Stomach (tissue), 9 donors: ENCODE results near the gene SYNE2. TPM values are rescaled to one million over a fixed set of nuclear protein-coding genes. Genes with fewer than 3 reads are reported as not detected.

Experiments used
- DNase-seq, 2 donors: peaks; one replicate each; pipeline versions ENCODE4 v3.0.0 to v3.0.0-alpha.2; 2013 to 2019
- H3K27ac ChIP-seq, 5 donors: fragments of 200-600 bp in 4 of 5; sonication (generic) in 4 of 5; one replicate each; pipeline ENCODE4 v1.5.1; 2013 to 2019; ENCODE audit warnings: mild to moderate bottlenecking in 1 of 5, moderate library complexity in 1 of 5
- H3K27me3 ChIP-seq, 3 donors: fragments of 200-600 bp; sonication (generic); one replicate each; pipeline ENCODE4 v1.5.1; 2017 to 2019; ENCODE audit warnings: mixed run types in 1 of 3
- H3K36me3 ChIP-seq, 4 donors: fragments of 200-600 bp; sonication (generic); 1 replicate in 3 of 4; 2 replicates in 1 of 4; pipeline ENCODE4 v1.5.1; 2016 to 2019
- H3K4me1 ChIP-seq, 4 donors: fragments of 200-600 bp; sonication (generic); one replicate each; pipeline ENCODE4 v1.5.1; 2016 to 2019
- H3K4me3 ChIP-seq, 4 donors: fragments of 200-600 bp; sonication (generic) in 3 of 4; one replicate each; pipeline ENCODE4 v1.5.1; 2016 to 2019; ENCODE audit warnings: mild to moderate bottlenecking in 1 of 4
- H3K9me3 ChIP-seq, 4 donors: fragments of 200-600 bp; sonication (generic); one replicate each; pipeline ENCODE4 v1.5.1; 2016 to 2019
- CTCF ChIP-seq, 7 experiments: fragments of 450-650 bp in 4 of 7; fragments of 200-600 bp in 3 of 7; sonication (generic) in 3 of 7; IDR thresholded peaks; one replicate each; pipeline ENCODE4 v1.5.1; 2016 to 2019; ENCODE audit warnings: antibody characterized with exemption in 7 of 7, control low read depth in 2 of 7, mild to moderate bottlenecking in 1 of 7
- EP300 ChIP-seq: sonication (generic); formaldehyde crosslinking; IDR thresholded peaks from one replicate; pipeline ENCODE4 v1.6.1; 2017; ENCODE audit warnings: antibody characterized with exemption
- POLR2A ChIP-seq, 4 donors: fragments of 450-650 bp; IDR thresholded peaks; one replicate each; pipeline ENCODE4 v1.6.1; 2016; ENCODE audit warnings: antibody characterized with exemption in 4 of 4, control low read depth in 2 of 4, mild to moderate bottlenecking in 1 of 4, moderate library complexity in 1 of 4
- POLR2AphosphoS5 ChIP-seq, 3 donors: sonication (generic); formaldehyde crosslinking; IDR thresholded peaks; one replicate each; pipeline ENCODE4 v1.6.1; 2016; ENCODE audit warnings: antibody characterized with exemption in 3 of 3
- WGBS, 5 donors: extraction: QIAGEN DNeasy Blood & Tissue Kit in 3 of 5; methylation state at CpG; one replicate each; pipeline versions ENCODE4 v1.1.5 to v1.1.7; 2013 to 2018; 5-methylcytosine and 5-hydroxymethylcytosine counted together
- intact Hi-C: fragments of 100-400 bp; cut with DNase I; formaldehyde crosslinking; loops from one replicate; pipeline ENCODE4 v1.15.1; 2023; ENCODE audit warnings: low total_unique reads
- polyA plus RNA-seq, 3 donors: library from polyadenylated mRNA; stranded (reverse); fragments of 200-250 nt; gene quantifications; one replicate each; pipeline ENCODE4 v1.2.3, GENCODE V29; 2013
- total RNA-seq, 5 donors: library from RNA; depleted of rRNA; stranded (reverse); fragments of >200 nt; gene quantifications; one replicate each; pipeline versions ENCODE4 v1.1.0 to v1.2.3, GENCODE V29; 2014 to 2016
- donor health status: healthy with polysubstance abuse.
- donor health status: Bipolar disorder and iron deficiency.
- donor health status: healthy.

The SYNE2 gene
- total and polyA plus RNA-seq, 8 donors: 14.4 to 280 (median 120) TPM

GRCh38 chr14:64221391-64222003 is 368.7 kb downstream of the SYNE2 start:
- TF ChIP-seq POLR2AphosphoS5 (IDR thresholded peaks at IDR 0.05) (peak in 1 of 3 donors; percentile 63), CTCF (IDR thresholded peaks at IDR 0.05) (peak in 1 of 7 experiments; percentile 23), POLR2A (IDR thresholded peaks at IDR 0.05) (no peak)
- WGBS, 5 donors: 34 to 71% (median 45%) methylated on average over 14 of the region's 14 CpGs
- peak overlapping the region; percentile 12 to 56 (median 42) for H3K27ac ChIP-seq
- no peaks in the 10 kb centered on the region for H3K9me3 ChIP-seq
- H3K27me3 ChIP-seq: no peaks in the 10 kb centered on the region
- H3K4me1 ChIP-seq: peaks cover 5 to 33% (median 23%) of the 10 kb centered on the region in 4 donors
- intact Hi-C loops: no loop called here
- DNase-seq: peak in 1 of 2 donors; percentile 77
- H3K4me3 ChIP-seq: no peak overlapping the region
- H3K36me3 ChIP-seq: peaks cover 61 to 100% (median 96%) of the 10 kb centered on the region in 4 donors

- H3K4me1 ChIP-seq: peaks cover 0 to 20% (median 10%) of the 10 kb centered on the region in 4 donors
- intact Hi-C loops: no loop called here
- no peak overlapping the region for H3K27ac ChIP-seq
- no peak for DNase-seq
- H3K4me3 ChIP-seq: no peak overlapping the region
- H3K9me3 ChIP-seq: no peaks in the 10 kb centered on the region
- WGBS, 5 donors: 74 to 85% (median 79%) methylated on average over 8 to 10 of the region's 10 CpGs
- TF ChIP-seq POLR2A (IDR thresholded peaks at IDR 0.05) (no peak), EP300 (no peak), CTCF (IDR thresholded peaks at IDR 0.05) (no peak), POLR2AphosphoS5 (IDR thresholded peaks at IDR 0.05) (no peak)
- peaks cover 59 to 100% (median 96%) of the 10 kb centered on the region in 4 donors for H3K36me3 ChIP-seq
- H3K27me3 ChIP-seq: no peaks in the 10 kb centered on the region
These were observed 372.4 kb downstream of the SYNE2 start for GRCh38 chr14:64225151-64225757.

- Histone ChIP-seq H3K27me3 (no peaks in the 10 kb centered on the region), H3K36me3 (peaks cover 42 to 94% (median 86%) of the 10 kb centered on the region in 4 donors), H3K27ac (no peak overlapping the region), H3K4me1 (no peaks in the 10 kb centered on the region), H3K9me3 (no peaks in the 10 kb centered on the region), H3K4me3 (no peak overlapping the region)
- 70 to 86% (median 76%) methylated on average over 1 of the region's 1 CpG for WGBS, 5 donors
- TF ChIP-seq CTCF (IDR thresholded peaks at IDR 0.05) (no peak), POLR2AphosphoS5 (IDR thresholded peaks at IDR 0.05) (no peak)
- intact Hi-C loops: no loop called here
- no peak for DNase-seq
These were observed 375.1 kb downstream of the SYNE2 start for GRCh38 chr14:64227856-64228255.

- DNase-seq: no peak
- H3K9me3 ChIP-seq: no peaks in the 10 kb centered on the region
- H3K36me3 ChIP-seq: peaks cover 31 to 78% (median 70%) of the 10 kb centered on the region in 4 donors
- H3K4me1 ChIP-seq: peaks cover 0 to under 1% (median 0%) of the 10 kb centered on the region in 4 donors
- no peak overlapping the region for H3K27ac ChIP-seq
- intact Hi-C loops: no loop called here
- no peak overlapping the region for H3K4me3 ChIP-seq
- H3K27me3 ChIP-seq: no peaks in the 10 kb centered on the region
- no peak for TF ChIP-seq CTCF (IDR thresholded peaks at IDR 0.05)
- TF ChIP-seq POLR2A (IDR thresholded peaks at IDR 0.05): no peak
- no peak for TF ChIP-seq EP300
- no peak for TF ChIP-seq POLR2AphosphoS5 (IDR thresholded peaks at IDR 0.05)
- 76 to 89% (median 80%) methylated on average over 3 of the region's 3 CpGs for WGBS, 5 donors
These were observed 376.7 kb downstream of the SYNE2 start for GRCh38 chr14:64229489-64229888.
